OCI-LY3 (cell line): ENCODE results near the gene ACACB.

Source experiments
- EZH2phosphoT487 ChIP-seq: fragments of 200-600 bp; shearing (Covaris generic); IDR thresholded peaks from 2 replicates; pipeline ENCODE4 v1.6.1; 2018; ENCODE audit warnings: antibody characterized with exemption, mixed run types, low read depth
- TF ChIP-seq, protein P1 (sequence below): fragments of 200-600, 300-600 bp; sonication (generic); IDR thresholded peaks from 2 replicates; pipeline ENCODE4 v1.5.1; 2014; ENCODE audit warnings: antibody characterized with exemption, low read length, low read depth

DNA sequence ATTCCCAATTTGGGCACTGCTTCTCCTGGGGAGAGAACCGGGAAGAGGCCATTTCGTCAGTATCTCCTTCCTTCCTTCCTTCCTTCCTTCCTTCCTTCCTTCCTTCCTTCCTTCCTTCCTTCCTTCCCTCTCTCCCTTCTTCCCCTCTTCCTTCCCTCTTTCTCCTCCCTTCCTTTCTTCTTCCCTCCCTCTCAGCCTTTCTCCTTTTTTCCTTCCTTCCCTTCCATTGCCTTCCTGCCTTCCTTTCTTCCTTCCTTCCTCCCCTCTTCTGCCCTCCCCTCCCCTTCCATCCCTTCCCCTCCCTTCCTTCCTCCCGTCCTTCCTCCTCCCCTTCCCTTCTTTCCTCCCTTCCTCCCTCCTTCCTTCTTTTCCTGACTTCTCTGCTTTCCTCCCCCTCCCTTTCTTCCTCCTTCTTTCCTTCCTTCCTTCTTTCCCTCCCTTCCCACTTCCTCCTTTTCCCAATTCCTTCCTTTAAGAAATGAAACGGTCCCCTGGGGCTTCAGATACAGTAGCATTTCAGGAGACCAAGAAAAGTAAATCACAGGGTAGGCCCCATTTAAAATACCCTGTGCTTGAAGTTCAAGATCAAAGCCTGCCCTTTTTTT lies 71.8 kb downstream of the ACACB start:
- TF ChIP-seq, protein P1, sequence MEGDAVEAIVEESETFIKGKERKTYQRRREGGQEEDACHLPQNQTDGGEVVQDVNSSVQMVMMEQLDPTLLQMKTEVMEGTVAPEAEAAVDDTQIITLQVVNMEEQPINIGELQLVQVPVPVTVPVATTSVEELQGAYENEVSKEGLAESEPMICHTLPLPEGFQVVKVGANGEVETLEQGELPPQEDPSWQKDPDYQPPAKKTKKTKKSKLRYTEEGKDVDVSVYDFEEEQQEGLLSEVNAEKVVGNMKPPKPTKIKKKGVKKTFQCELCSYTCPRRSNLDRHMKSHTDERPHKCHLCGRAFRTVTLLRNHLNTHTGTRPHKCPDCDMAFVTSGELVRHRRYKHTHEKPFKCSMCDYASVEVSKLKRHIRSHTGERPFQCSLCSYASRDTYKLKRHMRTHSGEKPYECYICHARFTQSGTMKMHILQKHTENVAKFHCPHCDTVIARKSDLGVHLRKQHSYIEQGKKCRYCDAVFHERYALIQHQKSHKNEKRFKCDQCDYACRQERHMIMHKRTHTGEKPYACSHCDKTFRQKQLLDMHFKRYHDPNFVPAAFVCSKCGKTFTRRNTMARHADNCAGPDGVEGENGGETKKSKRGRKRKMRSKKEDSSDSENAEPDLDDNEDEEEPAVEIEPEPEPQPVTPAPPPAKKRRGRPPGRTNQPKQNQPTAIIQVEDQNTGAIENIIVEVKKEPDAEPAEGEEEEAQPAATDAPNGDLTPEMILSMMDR: no peak
- TF ChIP-seq EZH2phosphoT487: no peak
